ENCODE measurements around the gene ASXL2.

DNA sequence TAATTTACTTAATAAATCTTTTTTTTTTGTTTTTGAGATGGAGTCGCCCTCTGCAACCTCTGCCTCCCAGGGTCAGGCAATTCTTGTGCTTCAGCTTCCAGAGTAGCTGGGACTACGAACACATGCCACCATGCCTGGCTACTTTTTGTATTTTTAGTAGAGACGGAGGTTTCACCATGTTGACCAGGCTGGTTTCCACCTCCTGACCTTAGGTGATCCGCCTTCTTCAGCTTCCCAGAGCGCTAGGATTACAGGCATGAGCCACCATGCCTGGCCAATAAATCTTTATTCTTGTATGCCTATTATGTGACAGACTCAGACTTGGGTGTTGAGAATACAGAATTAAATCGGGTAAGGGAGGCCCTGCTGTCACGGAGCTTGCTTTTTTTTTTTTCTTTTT, 16.7 kb upstream of the ASXL2 start:
- TF ChIP-seq POLR2A (IDR thresholded peaks at IDR 0.05): no peak
- TF ChIP-seq, protein P1, sequence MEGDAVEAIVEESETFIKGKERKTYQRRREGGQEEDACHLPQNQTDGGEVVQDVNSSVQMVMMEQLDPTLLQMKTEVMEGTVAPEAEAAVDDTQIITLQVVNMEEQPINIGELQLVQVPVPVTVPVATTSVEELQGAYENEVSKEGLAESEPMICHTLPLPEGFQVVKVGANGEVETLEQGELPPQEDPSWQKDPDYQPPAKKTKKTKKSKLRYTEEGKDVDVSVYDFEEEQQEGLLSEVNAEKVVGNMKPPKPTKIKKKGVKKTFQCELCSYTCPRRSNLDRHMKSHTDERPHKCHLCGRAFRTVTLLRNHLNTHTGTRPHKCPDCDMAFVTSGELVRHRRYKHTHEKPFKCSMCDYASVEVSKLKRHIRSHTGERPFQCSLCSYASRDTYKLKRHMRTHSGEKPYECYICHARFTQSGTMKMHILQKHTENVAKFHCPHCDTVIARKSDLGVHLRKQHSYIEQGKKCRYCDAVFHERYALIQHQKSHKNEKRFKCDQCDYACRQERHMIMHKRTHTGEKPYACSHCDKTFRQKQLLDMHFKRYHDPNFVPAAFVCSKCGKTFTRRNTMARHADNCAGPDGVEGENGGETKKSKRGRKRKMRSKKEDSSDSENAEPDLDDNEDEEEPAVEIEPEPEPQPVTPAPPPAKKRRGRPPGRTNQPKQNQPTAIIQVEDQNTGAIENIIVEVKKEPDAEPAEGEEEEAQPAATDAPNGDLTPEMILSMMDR (IDR thresholded peaks at IDR 0.05): no peak
